Left lung (tissue), 10 donors: ENCODE data around the gene DGLUCY. TPM values are rescaled to one million over a fixed set of nuclear protein-coding genes. Genes with fewer than 3 reads are reported as not detected.

Experiments
- ATAC-seq: fragments of 200-7000 bp; cut with Tn5 transposase; one replicate; pipeline ENCODE4 v1.9.1; 2020; ENCODE audit warnings: moderate library complexity
- DNase-seq, 4 donors: peaks; one replicate each; pipeline ENCODE4 v3.0.0-alpha.2; 2013 to 2020
- H3K27ac ChIP-seq, 2 donors: fragments of 200-600 bp; sonication (generic) in 1 of 2; one replicate each; pipeline versions ENCODE4 v1.5.0 to v1.8.0; 2020 to 2021
- H3K27me3 ChIP-seq, 2 donors: fragments of 200-600 bp; sonication (generic) in 1 of 2; one replicate each; pipeline versions ENCODE4 v1.5.0 to v1.8.0; 2020 to 2021
- H3K36me3 ChIP-seq, 2 donors: fragments of 200-600 bp; sonication (generic) in 1 of 2; one replicate each; pipeline versions ENCODE4 v1.5.0 to v1.8.0; 2020 to 2021
- H3K4me1 ChIP-seq, 2 donors: fragments of 200-600 bp; one replicate each; pipeline ENCODE4 v1.8.0; 2021
- H3K4me3 ChIP-seq, 2 donors: fragments of 200-600 bp; sonication (generic) in 1 of 2; one replicate each; pipeline versions ENCODE4 v1.5.0 to v1.8.0; 2020 to 2021; ENCODE audit warnings: mild to moderate bottlenecking in 1 of 2
- H3K9me3 ChIP-seq, 2 donors: fragments of 200-600 bp; sonication (generic) in 1 of 2; one replicate each; pipeline versions ENCODE4 v1.5.0 to v1.8.0; 2020 to 2021
- intact Hi-C, 2 donors: fragments of 100-400 bp; cut with DNase I; formaldehyde crosslinking; loops; one replicate each; pipeline versions ENCODE4 v1.11.2 to v1.14.2; 2022
- polyA plus RNA-seq, 6 donors: library from polyadenylated mRNA; unstranded; fragments of 120-200 nt; gene quantifications; one replicate each; pipeline ENCODE4 v1.2.1, GENCODE V29; 2013; ENCODE audit not compliant: insufficient read length in 6 of 6
- total RNA-seq, 2 donors: library from RNA; stranded (reverse); fragmentation: NEBNext Ultra II Directional; extraction: Animal tissue kit (Norgen Biotek cat#: 25700); gene quantifications; one replicate each; pipeline ENCODE4 v1.2.1, GENCODE V29; 2021
- TF ChIP-seq, protein P1 (sequence below), 2 donors: fragments of 200-600 bp; sonication (generic) in 1 of 2; IDR thresholded peaks; one replicate each; pipeline versions ENCODE4 v1.5.0 to v1.8.0; 2021; ENCODE audit warnings: antibody characterized with exemption in 2 of 2
- donor health status: DM: no; HTN: yes; CAD: no.
- donor health status: DM: no; HTN: no; CAD: no.

Gene DGLUCY
- total and polyA plus RNA-seq, 8 donors, result 56.7 to 77.0 (median 66.1) TPM

GRCh38 chr14:91126761-91127160, 12.9 kb downstream of the DGLUCY start:
- TF ChIP-seq, protein P1, sequence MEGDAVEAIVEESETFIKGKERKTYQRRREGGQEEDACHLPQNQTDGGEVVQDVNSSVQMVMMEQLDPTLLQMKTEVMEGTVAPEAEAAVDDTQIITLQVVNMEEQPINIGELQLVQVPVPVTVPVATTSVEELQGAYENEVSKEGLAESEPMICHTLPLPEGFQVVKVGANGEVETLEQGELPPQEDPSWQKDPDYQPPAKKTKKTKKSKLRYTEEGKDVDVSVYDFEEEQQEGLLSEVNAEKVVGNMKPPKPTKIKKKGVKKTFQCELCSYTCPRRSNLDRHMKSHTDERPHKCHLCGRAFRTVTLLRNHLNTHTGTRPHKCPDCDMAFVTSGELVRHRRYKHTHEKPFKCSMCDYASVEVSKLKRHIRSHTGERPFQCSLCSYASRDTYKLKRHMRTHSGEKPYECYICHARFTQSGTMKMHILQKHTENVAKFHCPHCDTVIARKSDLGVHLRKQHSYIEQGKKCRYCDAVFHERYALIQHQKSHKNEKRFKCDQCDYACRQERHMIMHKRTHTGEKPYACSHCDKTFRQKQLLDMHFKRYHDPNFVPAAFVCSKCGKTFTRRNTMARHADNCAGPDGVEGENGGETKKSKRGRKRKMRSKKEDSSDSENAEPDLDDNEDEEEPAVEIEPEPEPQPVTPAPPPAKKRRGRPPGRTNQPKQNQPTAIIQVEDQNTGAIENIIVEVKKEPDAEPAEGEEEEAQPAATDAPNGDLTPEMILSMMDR (IDR thresholded peaks at IDR 0.05), result no peak
- peaks cover 0 to 20% of the 10 kb centered on the region in 2 donors for H3K36me3 ChIP-seq
- no peak for DNase-seq
- no peaks in the 10 kb centered on the region for H3K27me3 ChIP-seq
- intact Hi-C loops, result no loop called here
- no peaks in the 10 kb centered on the region for H3K9me3 ChIP-seq
- no peak for ATAC-seq
- peak overlapping the region in 1 of 2 donors; percentile 53 for H3K27ac ChIP-seq
- peaks cover 6 to 37% of the 10 kb centered on the region in 2 donors for H3K4me1 ChIP-seq
- no peak overlapping the region for H3K4me3 ChIP-seq

GRCh38 chr14:91127401-91127801, 13.5 kb downstream of the DGLUCY start:
- Histone ChIP-seq H3K4me3 (no peak overlapping the region), H3K27ac (peak overlapping the region in 1 of 2 donors; percentile 53), H3K27me3 (no peaks in the 10 kb centered on the region), H3K4me1 (peaks cover 6 to 37% of the 10 kb centered on the region in 2 donors), H3K36me3 (peaks cover 0 to 27% of the 10 kb centered on the region in 2 donors), H3K9me3 (no peaks in the 10 kb centered on the region)
- intact Hi-C loops, result no loop called here
- TF ChIP-seq, protein P1 (IDR thresholded peaks at IDR 0.05), result no peak
- ATAC-seq (peak; percentile 86), DNase-seq (peak in 3 of 4 donors; percentile 54 to 91 (median 74))

GRCh38 chr14:91127924-91128323, 14.1 kb downstream of the DGLUCY start:
- TF ChIP-seq, protein P1 (IDR thresholded peaks at IDR 0.05), result no peak
- Histone ChIP-seq H3K27me3 (no peaks in the 10 kb centered on the region), H3K9me3 (no peaks in the 10 kb centered on the region), H3K4me3 (no peak overlapping the region), H3K36me3 (peaks cover 0 to 32% of the 10 kb centered on the region in 2 donors), H3K4me1 (peaks cover 6 to 37% of the 10 kb centered on the region in 2 donors), H3K27ac (peak overlapping the region in 1 of 2 donors; percentile 53)
- DNase-seq, result no peak
- intact Hi-C loops, result no loop called here
- ATAC-seq, result peak; percentile 14

DNA sequence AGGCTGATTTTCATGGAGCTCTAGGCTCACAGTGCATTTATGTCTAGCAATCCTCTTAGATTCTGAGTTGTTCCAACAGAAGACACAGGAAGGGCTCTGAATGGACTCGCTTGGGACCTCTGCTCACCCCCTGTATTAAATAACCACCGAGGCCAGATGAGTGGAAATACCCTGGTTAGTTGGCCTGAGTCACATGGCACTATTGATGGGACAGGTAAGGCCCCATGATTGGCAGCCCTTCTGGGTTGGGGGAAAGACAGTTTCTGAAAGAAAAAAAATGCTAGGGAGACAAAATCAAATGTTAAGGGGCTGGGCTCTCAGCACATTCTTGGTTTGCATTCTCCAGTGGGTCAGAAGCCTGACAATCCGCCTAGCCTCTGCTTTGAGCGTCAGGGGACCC, 14.8 kb downstream of the DGLUCY start:
- H3K9me3 ChIP-seq, result no peaks in the 10 kb centered on the region
- intact Hi-C loops, result no loop called here
- H3K27me3 ChIP-seq, result no peaks in the 10 kb centered on the region
- ATAC-seq, result no peak
- H3K4me1 ChIP-seq, result peaks cover 6 to 32% of the 10 kb centered on the region in 2 donors
- peaks cover 0 to 39% of the 10 kb centered on the region in 2 donors for H3K36me3 ChIP-seq
- TF ChIP-seq, protein P1 (IDR thresholded peaks at IDR 0.05), result no peak
- no peak overlapping the region for H3K27ac ChIP-seq
- DNase-seq, result no peak
- no peak overlapping the region for H3K4me3 ChIP-seq

DNA sequence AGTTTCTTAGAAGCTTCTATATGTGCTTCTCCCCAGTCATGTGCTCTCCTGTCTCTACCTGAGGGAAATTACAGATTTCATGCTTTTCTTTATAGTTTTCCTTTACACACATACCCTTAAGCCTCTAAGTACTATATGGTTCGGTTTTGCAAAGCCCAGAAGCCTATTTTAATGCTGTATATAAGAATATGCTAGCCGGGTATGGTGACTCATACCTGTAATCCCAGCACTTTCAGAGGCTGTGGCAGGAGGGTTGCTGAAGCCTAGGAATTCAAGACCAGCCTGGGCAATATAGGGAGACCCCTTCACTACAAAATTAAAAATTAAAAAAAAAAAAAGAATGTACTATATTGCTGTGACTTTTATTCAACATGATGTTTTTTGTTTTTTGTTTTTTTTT, 15.4 kb downstream of the DGLUCY start:
- ATAC-seq (no peak), DNase-seq (no peak)
- Histone ChIP-seq H3K27me3 (no peaks in the 10 kb centered on the region), H3K4me3 (no peak overlapping the region), H3K9me3 (no peaks in the 10 kb centered on the region), H3K36me3 (peaks cover 0 to 44% of the 10 kb centered on the region in 2 donors), H3K27ac (no peak overlapping the region), H3K4me1 (peaks cover 6 to 26% of the 10 kb centered on the region in 2 donors)
- intact Hi-C loops, result no loop called here
- TF ChIP-seq, protein P1 (IDR thresholded peaks at IDR 0.05), result no peak
